Ishikawa (cell line): ENCODE measurements around the gene PIEZO1.

Experiments used
- CEBPB ChIP-seq: IDR thresholded peaks from 2 replicates; pipeline ENCODE4 v1.6.1; 2012
- CREB1 ChIP-seq: IDR thresholded peaks from 2 replicates; pipeline ENCODE4 v1.6.1; 2012; ENCODE audit warnings: low read depth
- EGR1 ChIP-seq: IDR thresholded peaks from 2 replicates; pipeline ENCODE4 v1.6.1; 2012
- EP300 ChIP-seq: IDR thresholded peaks from 2 replicates; pipeline ENCODE4 v1.6.1; 2012; ENCODE audit warnings: borderline replicate concordance
- FOXM1 ChIP-seq: IDR thresholded peaks from 2 replicates; pipeline ENCODE4 v1.6.1; 2012; ENCODE audit warnings: low read depth, borderline replicate concordance
- NFIC ChIP-seq: IDR thresholded peaks from 2 replicates; pipeline ENCODE4 v1.6.1; 2012
- RAD21 ChIP-seq: IDR thresholded peaks from 2 replicates; pipeline ENCODE4 v1.6.1; 2012; ENCODE audit warnings: low read depth
- REST ChIP-seq: IDR thresholded peaks from 2 replicates; pipeline ENCODE4 v1.6.1; 2012; ENCODE audit warnings: low read depth, mild to moderate bottlenecking
- TAF1 ChIP-seq: IDR thresholded peaks from 2 replicates; pipeline ENCODE4 v1.6.1; 2012; ENCODE audit warnings: low read depth, mild to moderate bottlenecking
- TCF12 ChIP-seq: IDR thresholded peaks from 2 replicates; pipeline ENCODE4 v1.6.1; 2012; ENCODE audit warnings: low read depth
- TEAD4 ChIP-seq: IDR thresholded peaks from 2 replicates; pipeline ENCODE4 v1.6.1; 2012
- USF1 ChIP-seq: IDR thresholded peaks from 2 replicates; pipeline ENCODE4 v1.6.1; 2012
- YY1 ChIP-seq: IDR thresholded peaks from 2 replicates; pipeline ENCODE4 v1.6.1; 2012; ENCODE audit warnings: low read depth
- ZBTB7A ChIP-seq: IDR thresholded peaks from 2 replicates; pipeline ENCODE4 v1.6.1; 2012; ENCODE audit warnings: low read depth
- TF ChIP-seq, protein P1 (sequence below): IDR thresholded peaks from 2 replicates; pipeline ENCODE4 v1.6.1; 2012

Gene PIEZO1

GRCh38 chr16:88720396-88720970 lies 64.5 kb downstream of the PIEZO1 start:
- no peak for TF ChIP-seq USF1
- no peak for TF ChIP-seq TAF1
- no peak for TF ChIP-seq NFIC
- TF ChIP-seq, protein P1, sequence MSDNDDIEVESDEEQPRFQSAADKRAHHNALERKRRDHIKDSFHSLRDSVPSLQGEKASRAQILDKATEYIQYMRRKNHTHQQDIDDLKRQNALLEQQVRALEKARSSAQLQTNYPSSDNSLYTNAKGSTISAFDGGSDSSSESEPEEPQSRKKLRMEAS = no peak
- no peak for TF ChIP-seq CREB1
- TF ChIP-seq CEBPB = no peak
- no peak for TF ChIP-seq TCF12
- no peak for TF ChIP-seq YY1
- no peak for TF ChIP-seq RAD21
- TF ChIP-seq ZBTB7A = no peak
- no peak for TF ChIP-seq EGR1
- TF ChIP-seq EP300 = no peak
- TF ChIP-seq FOXM1 = no peak
- no peak for TF ChIP-seq REST
- TF ChIP-seq TEAD4 = no peak

- TF ChIP-seq REST (no peak), EP300 (no peak), CEBPB (no peak), FOXM1 (no peak), CREB1 (no peak), NFIC (no peak), TAF1 (no peak), RAD21 (no peak)
Observed at GRCh38 chr16:88719933-88720296, 65.1 kb downstream of the PIEZO1 start.

DNA sequence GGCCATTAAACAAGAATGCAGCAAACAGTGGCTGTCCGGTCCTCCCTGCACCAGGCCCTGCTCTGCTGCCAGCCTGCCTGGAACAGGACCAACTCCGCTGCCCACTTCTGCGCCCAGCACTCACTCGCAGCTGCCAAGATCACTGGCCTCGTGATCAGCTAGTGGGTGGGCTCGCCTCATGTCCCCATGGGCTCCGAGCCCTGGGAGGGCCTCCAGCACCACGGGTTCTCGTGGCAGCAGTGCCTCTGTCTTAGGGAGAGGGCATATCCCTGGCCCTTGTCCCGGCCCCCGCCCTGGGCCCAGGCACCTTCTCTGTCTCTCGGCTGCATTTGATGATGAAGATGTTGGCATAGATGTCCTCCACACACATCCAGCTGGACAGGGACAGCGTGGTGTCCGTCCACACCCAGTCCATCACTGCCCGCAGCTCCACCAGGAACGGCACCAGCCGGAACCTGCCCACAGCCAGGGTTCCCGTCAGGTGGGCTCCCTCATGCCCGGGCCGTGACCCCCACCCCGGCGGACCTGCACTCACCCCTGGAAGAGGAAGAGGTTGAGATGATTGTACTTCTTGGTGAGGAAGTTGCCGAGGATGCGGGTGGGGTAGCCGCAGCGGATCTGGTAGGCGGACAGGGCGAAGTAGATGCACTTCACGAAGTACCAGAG lies 65.6 kb downstream of the PIEZO1 start:
- TF ChIP-seq USF1 = no peak
- no peak for TF ChIP-seq YY1
- TF ChIP-seq FOXM1 = no peak
- TF ChIP-seq RAD21 = no peak
- no peak for TF ChIP-seq TCF12
- TF ChIP-seq, protein P1 = no peak
- TF ChIP-seq TAF1 = no peak
- TF ChIP-seq TEAD4 = no peak
- no peak for TF ChIP-seq NFIC
- no peak for TF ChIP-seq REST
- TF ChIP-seq CEBPB = no peak
- no peak for TF ChIP-seq CREB1
- TF ChIP-seq EGR1 = no peak

GRCh38 chr16:88718178-88718577 lies 66.8 kb downstream of the PIEZO1 start:
- TF ChIP-seq ZBTB7A (no peak), TEAD4 (no peak), REST (no peak), CEBPB (no peak), USF1 (no peak), NFIC (no peak), EGR1 (no peak), EP300 (no peak), FOXM1 (no peak), TCF12 (no peak)
